IMR-90 (cell line): ENCODE results near the gene TANK. TPM values are rescaled to one million over a fixed set of nuclear protein-coding genes. Genes with fewer than 3 reads are reported as not detected.

Source experiments
- ATAC-seq: fragments of 200-7000 bp; cut with Tn5 transposase; 2 replicates; pipeline ENCODE4 v1.9.1; 2020; ENCODE audit warnings: low read depth, mild to moderate bottlenecking, moderate library complexity
- BruUV-seq: library from RNA; stranded (reverse); fragments of 400-500 nt; replicated peaks from 2 replicates; lab custom pipeline; 2021; lab: Mats Ljungman, UMichigan
- CTCF ChIA-PET: fragments of 300-600 bp; formaldehyde crosslinking; extraction: SDS; loops from one replicate; lab custom pipeline; 2021; ENCODE audit warnings: antibody characterized with exemption; lab: Yijun Ruan, JAX
- POLR2A ChIA-PET: fragments of 300-600 bp; sonication (Branson Sonifier 250); formaldehyde crosslinking; loops from one replicate; lab custom pipeline; 2022; ENCODE audit warnings: antibody characterized with exemption; ENCODE audit not compliant: unreplicated experiment; lab: Charles Lee
- DNase-seq: peaks from one replicate; pipeline ENCODE4 v3.0.0; 2013
- H2AFZ ChIP-seq: replicated peaks from 2 replicates; pipeline ENCODE3; 2013; ENCODE audit warnings: low read length, mild to moderate bottlenecking; ENCODE audit not compliant: poor library complexity
- H2AK5ac ChIP-seq: 2 replicates; pipeline ENCODE4 v1.6.1; 2013; ENCODE audit warnings: low read depth, low read length, inconsistent platforms
- H2AK9ac ChIP-seq: replicated peaks from 2 replicates; pipeline ENCODE3; 2013; ENCODE audit warnings: mild to moderate bottlenecking, low read depth, low read length, moderate library complexity; ENCODE audit not compliant: poor library complexity
- H2BK120ac ChIP-seq: 2 replicates; pipeline ENCODE4 v1.6.1; 2013; ENCODE audit warnings: low read depth, low read length, inconsistent platforms
- H2BK15ac ChIP-seq: 3 replicates; pipeline ENCODE4 v1.6.1; 2013; ENCODE audit warnings: low read depth, low read length, inconsistent platforms
- H2BK20ac ChIP-seq: 2 replicates; pipeline ENCODE4 v1.6.1; 2013; ENCODE audit warnings: low read depth, mild to moderate bottlenecking, inconsistent platforms, low read length, moderate library complexity
- H2BK5ac ChIP-seq: 2 replicates; pipeline ENCODE4 v1.6.1; 2013; ENCODE audit warnings: mild to moderate bottlenecking, low read depth, low read length, inconsistent platforms; ENCODE audit not compliant: poor library complexity, severe bottlenecking
- H3K14ac ChIP-seq: replicated peaks from 2 replicates; pipeline ENCODE4 v1.6.1; 2013; ENCODE audit warnings: low read depth, low read length, inconsistent platforms
- H3K18ac ChIP-seq: 2 replicates; pipeline ENCODE4 v1.6.1; 2013; ENCODE audit warnings: low read depth, low read length, control low read depth
- H3K23ac ChIP-seq: 2 replicates; pipeline ENCODE4 v1.6.1; 2013; ENCODE audit warnings: low read depth, low read length, inconsistent platforms
- H3K27ac ChIP-seq: 2 replicates; pipeline ENCODE4 v1.5.1; 2013; ENCODE audit warnings: mild to moderate bottlenecking, control low read depth, low read length; ENCODE audit not compliant: insufficient read depth
- H3K27me3 ChIP-seq: 2 replicates; pipeline ENCODE4 v1.6.1; 2013; ENCODE audit warnings: low read length; ENCODE audit not compliant: control insufficient read depth, insufficient read depth
- H3K36me3 ChIP-seq: 2 replicates; pipeline ENCODE4 v1.6.1; 2013; ENCODE audit warnings: low read length, mixed read lengths; ENCODE audit not compliant: control insufficient read depth, insufficient read depth
- H3K4ac ChIP-seq: 2 replicates; pipeline ENCODE4 v1.6.1; 2013; ENCODE audit warnings: low read depth, low read length, inconsistent platforms
- H3K4me1 ChIP-seq: 2 replicates; pipeline ENCODE4 v1.6.1; 2013; ENCODE audit warnings: low read length, mixed read lengths; ENCODE audit not compliant: control insufficient read depth, insufficient read depth
- H3K4me2 ChIP-seq: 2 replicates; pipeline ENCODE4 v1.6.1; 2013; ENCODE audit warnings: low read depth, mild to moderate bottlenecking, control low read depth, low read length, moderate library complexity
- H3K4me3 ChIP-seq: 2 replicates; pipeline ENCODE4 v1.5.1; 2013; ENCODE audit warnings: low read depth, mild to moderate bottlenecking, control low read depth, low read length, moderate library complexity; ENCODE audit not compliant: insufficient read depth
- H3K56ac ChIP-seq: 2 replicates; pipeline ENCODE4 v1.6.1; 2013; ENCODE audit warnings: low read length, inconsistent platforms; ENCODE audit not compliant: insufficient read depth; ENCODE audit errors: extremely low read depth
- H3K79me1 ChIP-seq, 2 experiments: 2 replicates each; pipeline ENCODE4 v1.6.1; 2013; ENCODE audit warnings: low read length in 2 of 2, inconsistent platforms in 1 of 2, low read depth in 1 of 2
- H3K9ac ChIP-seq: 2 replicates; pipeline ENCODE4 v1.6.1; 2013; ENCODE audit warnings: low read depth, low read length, control low read depth
- H3K9me1 ChIP-seq: 2 replicates; pipeline ENCODE4 v1.6.1; 2013; ENCODE audit warnings: low read length, inconsistent platforms; ENCODE audit not compliant: insufficient read depth
- H3K9me3 ChIP-seq: 2 replicates; pipeline ENCODE4 v1.6.1; 2013; ENCODE audit warnings: low read length; ENCODE audit not compliant: control insufficient read depth, insufficient read depth
- H4K20me1 ChIP-seq: 2 replicates; pipeline ENCODE4 v1.6.1; 2013; ENCODE audit warnings: low read length, inconsistent platforms; ENCODE audit not compliant: insufficient read depth
- H4K5ac ChIP-seq: 2 replicates; pipeline ENCODE4 v1.6.1; 2013; ENCODE audit warnings: mild to moderate bottlenecking, low read depth, low read length, control low read depth
- H4K8ac ChIP-seq, 2 experiments: 2 replicates each; pipeline ENCODE4 v1.6.1; 2013; ENCODE audit warnings: low read depth in 2 of 2, low read length in 2 of 2, control low read depth in 1 of 2, inconsistent platforms in 1 of 2
- H4K91ac ChIP-seq: 2 replicates; pipeline ENCODE4 v1.6.1; 2013; ENCODE audit warnings: low read depth, low read length, inconsistent platforms; ENCODE audit not compliant: insufficient read depth
- BHLHE40 ChIP-seq: fragments of 150-350 bp; IDR thresholded peaks from 2 replicates; pipeline ENCODE4 v1.6.1; 2016; ENCODE audit warnings: mild to moderate bottlenecking, low read depth, low read length
- CEBPB ChIP-seq: IDR thresholded peaks from 2 replicates; pipeline ENCODE4 v1.6.1; 2012; ENCODE audit warnings: low read depth, low read length, improper control_type of control experiment
- CHD1 ChIP-seq: IDR thresholded peaks from 2 replicates; pipeline ENCODE4 v1.6.1; 2012; ENCODE audit warnings: low read depth, low read length, improper control_type of control experiment
- CTCF ChIP-seq: conservative IDR thresholded peaks from 2 replicates; pipeline ENCODE4 v1.5.1; 2012; ENCODE audit warnings: mild to moderate bottlenecking, low read depth, low read length, improper control_type of control experiment
- FOS ChIP-seq: fragments of 150-350 bp; IDR thresholded peaks from 2 replicates; pipeline ENCODE4 v1.6.1; 2016; ENCODE audit warnings: low read depth, low read length
- MAFK ChIP-seq: IDR thresholded peaks from 2 replicates; pipeline ENCODE4 v1.6.1; 2012; ENCODE audit warnings: low read depth, low read length, improper control_type of control experiment
- MAZ ChIP-seq: IDR thresholded peaks from 2 replicates; pipeline ENCODE4 v1.6.1; 2012; ENCODE audit warnings: low read depth, mild to moderate bottlenecking, low read length, improper control_type of control experiment, moderate library complexity, borderline replicate concordance
- MXI1 ChIP-seq: IDR thresholded peaks from 2 replicates; pipeline ENCODE4 v1.6.1; 2012; ENCODE audit warnings: low read depth, mild to moderate bottlenecking, low read length, moderate library complexity, borderline replicate concordance
- NFE2L2 ChIP-seq: fragments of 150-350 bp; IDR thresholded peaks from 2 replicates; pipeline ENCODE4 v1.6.1; 2016; ENCODE audit warnings: low read depth, mild to moderate bottlenecking, low read length
- POLR2A ChIP-seq: IDR thresholded peaks from 2 replicates; pipeline ENCODE4 v1.6.1; 2012; ENCODE audit warnings: mild to moderate bottlenecking, low read depth, low read length
- RAD21 ChIP-seq: IDR thresholded peaks from 2 replicates; pipeline ENCODE4 v1.6.1; 2012; ENCODE audit warnings: low read length, improper control_type of control experiment
- RCOR1 ChIP-seq: IDR thresholded peaks from 2 replicates; pipeline ENCODE4 v1.6.1; 2012; ENCODE audit warnings: mild to moderate bottlenecking, low read length, improper control_type of control experiment; ENCODE audit not compliant: insufficient replicate concordance
- RFX5 ChIP-seq: IDR thresholded peaks from 2 replicates; pipeline ENCODE4 v1.8.0; 2012; ENCODE audit warnings: low read depth, mild to moderate bottlenecking, low read length, moderate library complexity
- USF2 ChIP-seq: fragments of 150-350 bp; IDR thresholded peaks from 2 replicates; pipeline ENCODE4 v1.6.1; 2017; ENCODE audit warnings: mild to moderate bottlenecking, antibody characterized with exemption, low read length, low read depth
- whole genome bisulfite sequencing, 2 experiments: methylation state at CpG; one replicate each; pipeline versions ENCODE4 v1.1.5 to v1.1.7; 2013; ENCODE audit warnings: missing lambda C conversion rate in 2 of 2; ENCODE audit not compliant: insufficient read length in 1 of 2; ENCODE audit errors: extremely low coverage in 2 of 2; 5-methylcytosine and 5-hydroxymethylcytosine counted together
- dilution Hi-C: fragments of 300-500 bp; cut with HindIII; formaldehyde crosslinking; loops from one replicate; pipeline ENCODE4 v1.14.3; 2018; ENCODE audit warnings: low sequenced_read_pairs; ENCODE audit not compliant: unreplicated experiment
- in situ Hi-C: fragments of 300-500 bp; cut with MboI; formaldehyde crosslinking; loops from 3 replicates; pipeline ENCODE4 v1.14.3; 2019; ENCODE audit warnings: low sequenced_read_pairs, inconsistent platforms, mixed read lengths
- intact Hi-C: fragments of 100-400 bp; cut with micrococcal nuclease; formaldehyde crosslinking; loops from 2 replicates; pipeline ENCODE4 v1.10.0; 2022
- polyA plus RNA-seq, 3 experiments: library from polyadenylated mRNA; depleted of rRNA; stranded (reverse); fragments of >200 nt; gene quantifications; 2 replicates each; pipeline ENCODE4 v1.2.3, GENCODE V29; 2012; ENCODE audit warnings: low replicate concordance in 1 of 3
- total RNA-seq: library from RNA; depleted of rRNA; stranded (reverse); fragments of >200 nt; gene quantifications from 2 replicates; pipeline ENCODE4 v1.2.3, GENCODE V29; 2012
- TF ChIP-seq, protein P1 (sequence below): fragments of 150-350 bp; IDR thresholded peaks from 2 replicates; pipeline ENCODE4 v1.6.1; 2016; ENCODE audit warnings: low read depth, mild to moderate bottlenecking, low read length, moderate library complexity, borderline replicate concordance

TANK gene
- total and polyA plus RNA-seq, 2 of the 4 experiments (the other 2 are of a cell fraction), result 25.4 to 41.9 TPM

GRCh38 chr2:161257123-161257952, 97.1 kb downstream of the TANK start:
- Histone ChIP-seq H3K18ac (no peak overlapping the region), H2AK5ac (no peak overlapping the region), H2BK5ac (no peak overlapping the region), H4K20me1 (no peaks in the 10 kb centered on the region), H3K4me3 (no peak overlapping the region), H3K4ac (no peak overlapping the region), H4K8ac (no peak overlapping the region), H3K27me3 (peaks cover 4% of the 10 kb centered on the region), H3K4me2 (no peak overlapping the region), H3K4me1 (no peaks in the 10 kb centered on the region), H3K23ac (no peak overlapping the region), H3K27ac (no peak overlapping the region), H2AK9ac (no peak overlapping the region), H3K14ac (no peak overlapping the region), H2BK15ac (no peak overlapping the region), H3K36me3 (no peaks in the 10 kb centered on the region), H3K9ac (no peak overlapping the region), H3K9me1 (no peaks in the 10 kb centered on the region), H4K5ac (no peak overlapping the region), H2AFZ (no peak overlapping the region), H3K79me1 (no peaks in the 10 kb centered on the region), H3K9me3 (no peaks in the 10 kb centered on the region), H3K56ac (no peak overlapping the region), H2BK120ac (no peak overlapping the region), H4K91ac (no peak overlapping the region), H2BK20ac (no peak overlapping the region)
- ATAC-seq (no peak), DNase-seq (no peak)
- BruUV-seq, result no TSS peak
- CTCF ChIA-PET, result no interaction called here
- dilution Hi-C loops, result no loop called here
- POLR2A ChIA-PET, result no interaction called here
- WGBS, 2 experiments, result 73% methylated on average over 2 of the region's 8 CpGs; no CpG with 5 or more reads in 1 of the 2 experiments
- in situ Hi-C loops, result loop anchor here (25.0 kb wide), 1 partner anchor 680 kb away; no protein-coding TSS in a partner anchor
- intact Hi-C loops, result no loop called here
- TF ChIP-seq BHLHE40 (no peak), RFX5 (no peak), USF2 (no peak), MAFK (no peak), NFE2L2 (no peak), MAZ (no peak), CHD1 (no peak), RAD21 (no peak), CEBPB (no peak), MXI1 (no peak), POLR2A (no peak), RCOR1 (no peak), FOS (no peak), CTCF (no peak)
- TF ChIP-seq, protein P1, sequence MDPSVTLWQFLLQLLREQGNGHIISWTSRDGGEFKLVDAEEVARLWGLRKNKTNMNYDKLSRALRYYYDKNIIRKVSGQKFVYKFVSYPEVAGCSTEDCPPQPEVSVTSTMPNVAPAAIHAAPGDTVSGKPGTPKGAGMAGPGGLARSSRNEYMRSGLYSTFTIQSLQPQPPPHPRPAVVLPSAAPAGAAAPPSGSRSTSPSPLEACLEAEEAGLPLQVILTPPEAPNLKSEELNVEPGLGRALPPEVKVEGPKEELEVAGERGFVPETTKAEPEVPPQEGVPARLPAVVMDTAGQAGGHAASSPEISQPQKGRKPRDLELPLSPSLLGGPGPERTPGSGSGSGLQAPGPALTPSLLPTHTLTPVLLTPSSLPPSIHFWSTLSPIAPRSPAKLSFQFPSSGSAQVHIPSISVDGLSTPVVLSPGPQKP, result no peak
